COR-L47 (cell line): ENCODE measurements around the gene CTNNA3.
A peak's percentile ranks its signal among the peaks of the same experiment; 100 is the strongest.
"Not testable (repeated sequence)": the region's sequence is repeated elsewhere in the genome, so short reads cannot be mapped to it uniquely, and the experiment has no call there.

Source experiments
- DNase-seq: peaks from one replicate; lab custom pipeline; 2025; lab: John Stamatoyannopoulos, UW

The CTNNA3 gene

DNA sequence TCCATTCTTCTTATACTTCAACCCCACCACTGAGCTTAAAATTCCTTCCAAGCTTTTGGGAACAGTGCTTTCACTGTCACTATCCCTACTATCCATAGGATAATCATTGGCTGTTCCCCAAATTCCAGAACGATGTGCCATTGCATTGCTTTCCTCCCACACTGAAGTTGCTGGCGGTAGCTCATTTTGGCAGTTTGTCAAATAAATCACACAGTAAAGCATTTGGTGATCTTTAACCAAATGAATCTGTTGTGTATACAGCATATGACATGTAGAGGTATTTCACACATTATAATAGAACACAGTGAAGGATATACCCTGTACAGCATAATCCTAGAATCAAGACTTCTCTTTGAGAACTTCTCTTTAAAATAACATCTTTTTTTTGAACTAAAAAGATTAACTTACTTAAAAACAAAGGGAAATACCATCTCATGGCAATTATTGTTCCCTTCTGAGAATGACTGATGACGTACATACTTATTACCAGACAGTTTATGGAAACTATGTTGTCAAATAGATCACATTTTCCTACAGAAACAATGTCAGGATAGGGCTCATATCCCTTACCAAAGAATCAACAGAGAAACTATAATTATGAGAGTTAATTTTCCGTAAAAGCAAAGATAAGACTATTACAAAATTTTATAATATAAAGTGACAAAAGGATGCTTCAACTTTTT lies 93.6 kb downstream of the CTNNA3 start:
- no peak for DNase-seq

DNA sequence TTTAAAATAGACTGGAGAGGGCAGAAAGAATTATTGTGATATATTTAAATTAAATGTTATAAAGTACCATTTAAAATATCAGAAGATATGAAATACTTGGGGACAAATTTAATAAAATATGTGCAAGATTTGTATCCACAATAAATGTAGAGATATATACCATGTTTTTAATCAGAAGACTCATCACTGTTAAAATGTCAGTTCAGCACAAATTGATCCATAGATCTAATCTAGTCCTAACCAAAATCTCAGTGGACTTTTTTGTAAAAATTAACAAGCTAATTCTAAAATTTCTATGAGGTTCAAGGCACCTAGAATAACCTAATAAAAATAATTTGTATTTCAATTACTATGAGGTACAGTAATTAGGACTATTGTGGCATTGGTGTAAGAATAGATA lies 96.4 kb downstream of the CTNNA3 start:
- DNase-seq = no peak

DNA sequence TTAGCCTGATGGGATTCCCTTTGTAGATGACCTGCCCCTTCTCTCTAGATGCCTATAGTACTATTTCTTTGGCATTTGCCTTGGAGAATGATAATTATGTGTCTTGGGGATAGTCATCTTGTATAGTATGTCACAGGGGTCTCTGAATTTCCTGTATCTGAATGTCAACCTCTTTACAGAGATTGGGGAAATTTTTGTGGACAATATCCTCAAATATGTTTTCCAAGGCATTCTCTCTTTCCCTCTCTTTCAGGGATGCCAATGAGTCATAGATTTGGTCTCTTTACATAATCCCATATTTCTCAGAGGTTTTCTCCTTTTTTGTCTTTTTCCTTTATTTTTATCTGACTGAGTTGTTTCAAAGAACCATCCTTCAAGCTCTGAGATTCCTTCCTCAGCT lies 99.4 kb downstream of the CTNNA3 start:
- no peak for DNase-seq

DNA sequence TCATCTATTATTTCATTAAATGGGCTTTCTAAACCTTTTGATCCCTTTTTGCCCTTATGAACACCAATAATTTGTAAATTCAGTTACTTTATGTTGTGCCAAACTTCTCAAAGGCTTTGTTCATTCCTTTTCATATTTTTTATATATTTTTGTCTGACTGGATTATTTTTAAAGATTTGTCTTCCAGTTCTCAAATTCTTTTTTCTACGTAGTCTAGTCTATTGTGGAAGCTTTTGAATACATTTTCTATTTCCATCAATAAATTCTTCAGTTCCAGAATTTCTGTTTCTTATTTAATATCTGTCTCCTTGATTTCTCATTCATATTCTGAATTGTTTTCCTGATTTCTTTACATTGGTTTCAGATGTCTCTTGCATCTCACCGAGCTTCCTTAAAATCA lies 108.2 kb downstream of the CTNNA3 start:
- DNase-seq = no peak

DNA sequence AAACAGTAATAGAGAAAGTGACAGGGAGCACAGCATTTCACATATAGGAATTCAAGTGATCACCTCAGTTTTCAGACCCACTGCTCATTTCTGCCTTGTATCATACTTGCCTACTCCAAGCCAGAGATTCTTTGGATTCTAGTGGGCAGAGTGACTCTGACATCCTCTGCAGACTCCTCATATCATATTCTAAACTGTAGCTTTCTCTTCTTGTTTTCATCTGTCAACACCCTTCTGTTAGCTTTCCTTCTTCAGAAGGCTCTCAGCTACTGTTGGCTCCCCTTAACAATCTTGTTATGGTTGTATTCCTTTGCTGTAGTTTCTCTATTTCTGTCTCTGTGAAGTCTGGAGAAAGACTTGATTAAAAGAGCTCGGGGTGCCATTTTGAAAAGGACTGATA lies 120.5 kb downstream of the CTNNA3 start:
- DNase-seq = no peak

DNA sequence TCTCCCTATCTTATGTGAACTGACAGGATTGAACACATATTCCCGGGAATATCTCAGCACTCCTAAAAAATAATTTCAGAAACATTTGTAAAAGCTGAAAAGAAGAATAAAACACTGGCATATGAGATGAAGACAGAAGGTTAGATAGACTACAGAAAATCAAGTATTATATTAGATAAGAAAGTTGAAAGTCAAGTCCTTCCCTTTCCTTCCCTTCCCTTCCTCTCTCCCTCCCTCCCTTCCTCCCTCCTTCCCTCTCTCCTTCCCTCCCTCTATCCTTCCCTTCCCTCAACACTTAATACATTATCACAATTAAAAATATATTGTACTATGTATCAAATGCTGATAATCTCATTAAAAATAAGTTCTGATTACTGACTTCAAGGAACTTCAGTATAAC lies 122.5 kb downstream of the CTNNA3 start:
- DNase-seq = no peak

DNA sequence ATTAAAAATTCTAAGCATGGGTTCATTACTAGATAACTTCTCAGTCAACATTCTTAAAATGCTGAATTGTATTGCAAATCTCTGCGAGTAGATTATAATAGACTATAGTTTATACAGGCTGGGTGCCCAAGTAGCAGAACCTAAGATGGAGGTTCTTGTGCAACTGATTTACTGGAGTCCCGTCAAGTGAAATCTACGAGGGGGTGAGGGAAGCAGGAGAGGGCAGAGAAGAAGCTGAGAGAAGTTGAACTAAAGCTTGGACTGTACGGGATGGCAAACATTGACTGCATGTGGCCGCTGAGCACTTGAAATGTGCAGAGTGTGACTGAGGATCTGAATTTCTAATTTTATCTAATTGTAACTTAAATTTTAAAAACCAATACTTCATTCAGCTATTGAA lies 124.5 kb downstream of the CTNNA3 start:
- no peak for DNase-seq

DNA sequence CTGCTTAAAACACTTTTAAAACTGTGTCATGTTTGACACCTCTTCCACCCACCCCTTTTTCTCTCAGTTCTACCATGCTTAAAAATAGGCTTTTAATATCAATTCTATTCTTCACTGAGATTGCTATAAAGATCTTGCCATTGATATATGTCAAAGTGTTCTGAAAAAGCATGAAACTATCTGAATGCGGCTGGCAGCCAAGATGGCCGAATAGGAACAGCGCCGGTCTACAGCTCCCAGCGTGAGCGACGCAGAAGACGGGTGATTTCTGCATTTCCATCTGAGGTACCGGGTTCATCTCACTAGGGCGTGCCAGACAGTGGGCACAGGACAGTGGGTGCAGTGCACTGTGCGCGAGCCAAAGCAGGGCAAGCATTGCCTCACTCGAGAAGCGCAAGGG lies 137.7 kb downstream of the CTNNA3 start:
- DNase-seq = not testable (repeated sequence)

DNA sequence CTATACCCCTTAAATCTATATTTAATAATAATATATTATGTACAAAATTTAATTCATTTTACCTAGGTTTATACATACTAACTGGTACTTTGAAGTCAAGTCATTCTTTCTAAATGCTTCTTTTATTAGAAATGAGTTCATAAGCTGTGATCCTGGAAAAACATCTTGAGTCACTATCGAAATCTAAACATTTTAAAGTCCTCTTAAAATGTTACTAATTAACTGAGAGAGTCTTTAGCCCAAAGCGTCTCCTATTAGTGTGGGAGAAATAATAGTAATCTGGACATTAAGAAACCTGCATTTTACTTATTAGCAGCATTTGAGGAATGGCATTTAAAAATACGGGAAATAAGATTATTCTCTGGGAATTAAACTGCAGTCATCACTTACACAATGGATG lies 142.7 kb downstream of the CTNNA3 start:
- no peak for DNase-seq

DNA sequence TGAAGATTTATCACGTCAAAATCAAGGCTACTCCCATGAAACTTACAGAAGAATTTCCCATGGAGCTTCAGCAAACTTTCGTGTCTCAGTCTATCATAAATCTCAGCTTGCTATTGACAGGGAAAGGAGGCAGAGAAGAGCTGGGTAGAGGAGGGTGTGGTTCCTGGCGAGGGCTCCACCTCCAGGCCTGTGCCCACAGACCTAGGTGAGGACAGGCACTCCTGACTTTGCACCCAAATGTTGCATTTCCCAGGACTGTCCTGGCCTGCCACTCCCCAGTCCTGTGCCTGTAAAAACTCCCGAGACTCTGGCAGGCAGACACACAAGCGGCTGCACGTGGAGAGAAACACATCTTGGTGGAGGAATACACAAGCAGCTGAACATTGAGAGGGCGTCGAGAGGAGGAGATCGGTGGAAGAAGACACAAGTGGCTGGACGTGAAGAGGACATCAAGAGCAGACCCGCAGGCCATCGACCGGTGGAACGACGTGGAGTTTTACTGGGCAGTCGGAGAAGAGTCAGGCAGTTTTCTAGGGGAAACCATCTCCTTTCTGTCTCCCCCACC lies 145.1 kb downstream of the CTNNA3 start:
- no peak for DNase-seq

DNA sequence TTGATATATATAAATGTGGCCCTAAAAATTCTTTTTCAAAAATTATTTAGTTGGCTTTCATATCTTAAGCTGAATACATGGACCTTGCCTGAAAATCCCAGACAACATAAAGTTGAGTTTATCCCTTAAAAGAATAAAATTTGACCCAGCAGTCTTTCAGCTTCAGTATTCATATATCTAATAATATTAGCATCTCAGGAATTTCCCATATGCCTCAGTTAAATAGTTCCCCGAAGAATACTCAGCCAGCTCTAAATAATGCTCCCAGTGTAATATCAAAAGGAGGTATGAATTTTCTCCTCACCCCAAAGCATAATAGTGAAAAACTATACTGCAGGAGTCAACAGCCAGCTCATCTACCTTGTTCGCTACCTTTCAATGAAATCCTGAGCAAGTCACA lies 145.9 kb downstream of the CTNNA3 start:
- no peak for DNase-seq

DNA sequence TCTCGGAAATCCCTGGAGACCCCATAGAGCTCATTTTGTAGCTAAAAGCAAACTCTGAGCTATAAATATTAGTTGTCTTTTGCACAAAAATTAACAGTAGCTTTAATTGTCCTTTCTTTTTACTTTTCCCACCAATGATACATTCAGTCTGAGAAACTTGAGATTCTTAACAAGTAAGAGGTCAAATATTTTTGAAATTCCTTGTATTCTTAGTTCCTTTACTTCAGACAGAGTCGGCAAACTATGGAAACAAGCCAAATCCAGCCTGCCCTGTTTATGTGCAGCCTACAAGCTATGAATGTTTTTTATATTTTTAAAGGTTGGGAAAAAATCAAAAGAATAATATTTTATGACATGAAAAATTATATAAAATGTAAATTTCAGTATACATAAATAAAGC lies 146.6 kb downstream of the CTNNA3 start:
- no peak for DNase-seq

DNA sequence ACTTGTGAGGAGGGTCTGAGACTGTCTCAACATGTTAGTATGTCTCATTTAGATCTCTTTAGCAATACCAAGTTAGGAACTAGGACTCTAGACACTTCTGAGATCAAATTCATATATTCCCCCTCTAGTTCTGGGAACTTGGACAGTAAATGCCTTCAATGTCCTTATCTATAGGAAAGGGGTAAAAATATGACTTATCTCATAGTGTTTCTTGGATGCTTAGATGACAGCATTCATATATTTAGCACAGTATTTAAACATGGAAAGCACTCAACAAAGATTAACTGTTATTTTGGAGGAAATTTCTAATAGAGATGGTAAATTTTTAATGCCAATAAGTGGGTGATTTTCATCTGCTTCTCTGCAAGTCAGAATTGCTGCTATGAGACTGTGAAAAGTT lies 154.6 kb downstream of the CTNNA3 start:
- no peak for DNase-seq

DNA sequence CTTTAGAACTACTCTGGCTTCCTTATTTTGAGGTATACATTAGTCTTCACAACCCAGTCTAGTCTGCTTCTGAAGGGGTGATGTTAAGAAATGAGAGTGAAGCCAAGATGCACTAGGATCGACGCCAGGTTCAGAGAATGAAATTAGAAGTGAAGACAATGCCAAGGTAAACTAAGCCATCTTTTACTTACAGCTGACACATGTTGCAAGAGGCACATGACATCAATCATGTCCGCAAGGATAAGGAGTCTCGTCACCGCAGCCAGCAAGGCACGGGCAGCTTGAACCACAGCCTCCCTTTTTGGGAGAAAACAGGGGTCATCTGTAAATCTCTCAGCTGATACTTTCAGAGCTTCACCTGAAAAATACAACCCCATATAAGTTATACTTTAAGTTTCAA lies 156.7 kb downstream of the CTNNA3 start:
- no peak for DNase-seq

DNA sequence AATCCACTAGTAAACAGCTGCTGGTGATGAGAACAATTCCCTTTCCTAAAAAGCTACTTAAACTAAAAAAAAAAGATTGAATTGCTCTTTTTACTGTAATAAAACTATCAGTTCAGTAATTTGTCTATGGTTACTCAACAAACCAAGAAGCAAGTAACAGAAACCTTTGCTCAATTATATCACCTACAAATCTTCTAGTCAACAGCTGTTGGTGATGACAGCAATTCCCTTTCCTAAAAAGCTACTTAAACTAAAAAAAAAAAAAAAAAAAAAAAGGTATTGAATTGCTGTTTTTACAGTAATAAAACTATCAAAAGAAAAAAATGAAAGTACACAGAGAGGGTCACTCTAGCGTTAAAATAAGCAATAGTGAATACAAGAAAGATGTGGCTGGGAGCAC lies 158.1 kb downstream of the CTNNA3 start:
- no peak for DNase-seq

DNA sequence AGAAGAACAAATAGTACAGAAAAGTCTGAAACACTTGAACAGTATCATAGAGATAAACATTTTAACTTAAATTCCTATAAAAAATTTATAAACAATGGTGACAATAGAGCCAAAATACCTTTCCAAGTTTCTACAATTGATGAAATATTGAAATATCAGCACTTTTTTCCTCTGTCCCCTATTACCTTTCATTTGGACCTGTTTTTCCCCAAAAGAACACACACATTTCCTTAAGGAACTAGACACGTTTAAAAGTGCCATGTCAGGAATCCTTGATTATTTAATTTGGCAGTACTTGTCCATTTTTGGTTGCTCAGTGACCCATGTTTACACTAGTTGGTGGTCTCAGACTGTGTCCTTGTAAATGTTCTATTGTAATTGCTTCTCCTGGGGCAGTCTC lies 162.6 kb downstream of the CTNNA3 start:
- DNase-seq = no peak

DNA sequence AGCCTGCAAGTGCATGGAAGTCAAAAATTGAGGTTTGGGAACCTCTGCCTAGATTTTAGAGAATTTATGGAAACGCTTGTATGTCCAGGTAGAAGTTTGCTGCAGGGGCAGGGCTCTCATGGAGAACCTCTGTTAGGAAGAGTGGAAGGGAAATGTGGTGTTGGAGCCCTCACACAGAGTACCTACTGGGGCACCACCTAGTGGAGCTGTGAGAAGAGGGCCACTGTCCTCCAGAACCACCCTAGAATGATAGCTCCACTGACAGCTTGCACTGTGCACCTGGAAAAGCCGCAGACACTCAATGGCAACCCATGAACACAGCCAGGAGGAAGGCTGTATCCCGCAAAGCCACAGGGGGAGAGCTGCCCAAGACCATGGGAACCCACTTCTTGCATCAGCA lies 165.0 kb downstream of the CTNNA3 start:
- not testable (repeated sequence) for DNase-seq

DNA sequence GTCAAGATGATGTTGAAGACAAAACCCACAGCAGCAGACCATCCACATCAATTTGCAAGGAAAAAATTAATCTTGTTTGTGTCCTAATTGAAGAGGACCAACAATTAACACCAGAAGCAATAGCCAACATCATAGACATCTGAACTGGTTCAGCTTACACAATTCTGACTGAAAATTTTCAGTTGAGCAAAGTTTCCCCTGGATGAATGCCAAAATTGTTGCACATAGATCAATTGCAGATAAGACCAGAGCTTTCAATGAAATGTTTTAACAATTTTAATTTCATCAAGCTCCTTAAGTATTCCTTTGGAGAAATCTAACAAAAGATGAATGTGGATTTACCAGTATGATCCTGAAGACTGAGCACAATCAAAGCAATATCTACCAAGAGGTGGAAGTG lies 168.6 kb downstream of the CTNNA3 start:
- no peak for DNase-seq

DNA sequence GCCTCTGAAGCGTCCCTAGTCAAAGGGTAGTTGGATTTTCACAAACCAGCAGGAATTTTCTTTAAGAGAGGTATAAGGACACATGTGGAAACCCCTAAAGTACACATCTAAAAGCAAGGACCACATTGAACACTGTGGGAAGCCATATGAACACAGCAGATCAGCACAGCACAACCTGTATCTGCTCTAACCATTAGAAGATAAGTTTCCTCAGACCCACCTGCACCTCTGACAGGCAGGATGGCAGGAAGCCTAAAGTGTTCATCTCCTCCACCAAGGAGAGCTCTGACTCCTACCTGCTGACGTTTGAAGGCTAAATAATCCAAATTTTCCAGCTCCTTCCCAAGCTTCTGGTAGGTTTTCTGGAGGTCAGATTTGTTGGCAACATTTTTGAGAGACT lies 174.4 kb downstream of the CTNNA3 start:
- no peak for DNase-seq

DNA sequence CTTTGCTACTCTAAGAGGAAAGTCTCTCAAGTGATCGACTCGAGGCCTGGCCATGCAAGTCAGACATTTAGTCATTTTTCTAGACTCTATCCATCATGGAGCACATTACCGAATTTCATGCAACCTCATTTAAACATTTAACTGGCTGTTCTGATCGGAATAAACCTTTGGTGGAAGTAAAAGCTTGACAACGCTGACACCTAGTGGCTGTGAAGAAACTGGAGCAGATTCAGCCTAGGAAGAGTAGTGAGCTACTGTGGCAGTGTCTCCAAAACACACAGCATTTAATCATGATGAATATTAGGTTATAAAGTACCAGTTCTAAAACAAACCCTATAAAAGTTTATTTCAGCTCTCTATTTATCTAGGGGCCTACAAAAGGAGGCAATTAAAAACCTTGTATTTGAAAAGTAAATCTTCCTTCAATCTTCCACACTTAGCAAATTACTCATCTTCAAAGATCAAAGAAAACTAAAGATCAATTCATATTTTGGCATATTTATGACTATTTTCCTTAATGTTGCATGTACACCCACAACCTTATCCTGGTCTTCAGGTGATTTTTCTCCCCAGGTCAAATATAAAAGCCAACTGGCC lies 175.0 kb downstream of the CTNNA3 start:
- DNase-seq = peak; percentile 48

DNA sequence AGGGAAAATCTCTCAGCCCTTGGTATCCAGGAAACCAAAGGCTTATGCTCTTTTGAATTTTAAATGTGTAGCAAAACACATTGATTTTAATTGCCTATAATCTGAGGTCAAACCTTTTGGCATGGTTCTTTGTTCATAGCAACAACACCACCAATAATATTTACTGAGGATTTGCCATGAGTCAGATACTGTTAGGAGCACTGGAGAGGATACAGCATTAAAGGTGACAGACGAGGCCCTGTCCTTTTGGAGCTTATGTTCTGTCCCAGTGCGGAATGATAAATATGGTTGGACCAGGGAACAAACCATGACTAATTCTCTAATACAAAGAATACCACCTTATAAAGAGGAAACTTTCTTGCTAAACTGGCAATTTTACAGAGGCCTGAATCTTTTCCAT lies 176.6 kb downstream of the CTNNA3 start:
- peak; percentile 44 for DNase-seq

DNA sequence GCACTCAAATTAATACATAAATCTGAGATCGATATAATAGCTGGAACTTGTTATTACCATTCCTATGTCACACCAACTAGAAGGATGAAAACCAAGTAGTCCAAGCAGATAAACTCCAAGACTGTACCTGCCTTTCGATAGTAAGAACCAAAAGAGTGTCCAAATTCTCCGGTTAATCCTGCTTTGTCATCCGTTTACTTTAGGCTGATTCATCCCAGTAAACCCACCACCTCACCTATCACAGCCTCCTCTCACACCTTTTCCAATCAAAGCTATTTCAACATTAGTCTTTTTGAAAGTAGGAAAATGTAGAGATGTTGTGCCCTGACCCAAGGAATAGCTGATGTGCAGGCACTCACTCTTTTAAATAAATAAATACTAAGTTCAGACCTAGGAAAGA lies 177.2 kb downstream of the CTNNA3 start:
- DNase-seq = no peak

DNA sequence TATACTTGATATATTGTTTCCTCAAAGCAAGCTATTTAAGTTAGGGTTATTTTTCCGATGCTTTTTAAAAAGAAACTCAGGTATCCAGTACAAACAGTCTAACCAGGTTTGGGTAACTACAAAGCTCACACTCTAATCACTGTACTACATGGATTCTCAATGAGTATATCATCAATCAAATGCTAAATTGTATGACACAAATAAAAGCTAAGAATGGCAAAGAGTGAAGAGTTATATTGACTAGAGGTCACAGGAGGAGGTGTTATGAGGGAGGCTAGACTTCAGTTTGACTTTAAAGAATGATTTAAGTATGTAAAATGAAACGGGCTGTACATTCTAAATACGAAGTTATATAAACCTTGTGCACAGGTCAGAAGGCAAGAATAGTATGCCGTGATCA lies 178.0 kb downstream of the CTNNA3 start:
- DNase-seq = no peak

DNA sequence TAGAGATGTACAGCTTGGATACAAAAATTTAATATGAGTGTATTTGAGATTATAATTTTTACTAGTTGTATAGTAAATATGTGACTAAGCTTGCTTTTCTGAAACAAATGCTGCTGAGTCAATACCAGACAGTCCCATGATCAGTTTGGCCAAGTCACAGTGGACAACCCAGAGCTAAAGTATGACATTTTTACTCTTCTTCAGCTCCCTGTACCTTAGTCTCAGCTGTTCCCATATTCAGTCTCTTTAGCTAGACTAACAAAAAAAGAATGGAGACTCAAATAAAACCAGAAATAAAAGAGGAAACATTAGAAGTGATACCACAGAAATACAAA lies 189.3 kb downstream of the CTNNA3 start:
- DNase-seq = no peak
